GM12865 (cell line): ENCODE results near the gene POLE.

Experiments
- DNase-seq: peaks from one replicate; pipeline ENCODE4 v3.0.0; 2010; ENCODE audit warnings: low read depth
- H3K4me3 ChIP-seq: 2 replicates; pipeline ENCODE4 v1.5.1; 2011; ENCODE audit warnings: mild to moderate bottlenecking, low read depth, low read length, control low read depth
- TF ChIP-seq, protein P1 (sequence below): IDR thresholded peaks from 2 replicates; pipeline ENCODE4 v1.5.1; 2011; ENCODE audit warnings: low read length, control low read depth, low read depth, inconsistent platforms; ENCODE audit not compliant: insufficient read depth; ENCODE audit errors: missing control alignments

POLE gene

DNA sequence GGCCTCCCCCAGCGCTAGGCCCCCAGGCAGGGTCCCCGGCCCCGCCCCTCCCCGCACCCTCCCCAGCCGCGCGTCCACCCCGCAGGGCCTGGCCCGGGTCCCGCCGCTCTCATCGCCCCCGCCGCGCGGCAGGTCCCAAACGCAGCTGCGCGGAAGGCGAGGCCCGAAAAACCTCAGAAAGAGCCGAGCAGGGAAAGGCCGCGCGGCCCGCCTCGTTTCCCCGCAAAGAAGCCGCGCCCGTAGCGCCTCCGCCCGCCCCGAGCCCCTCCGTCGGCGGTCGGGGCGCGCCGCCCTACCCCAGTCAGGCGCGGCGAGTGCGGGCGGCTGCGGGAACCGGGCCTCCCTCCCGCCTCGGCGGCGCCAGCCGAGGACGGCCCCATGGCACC, 324 bp downstream of the POLE start:
- H3K4me3 ChIP-seq, result peak overlapping the region; percentile 75
- TF ChIP-seq, protein P1, sequence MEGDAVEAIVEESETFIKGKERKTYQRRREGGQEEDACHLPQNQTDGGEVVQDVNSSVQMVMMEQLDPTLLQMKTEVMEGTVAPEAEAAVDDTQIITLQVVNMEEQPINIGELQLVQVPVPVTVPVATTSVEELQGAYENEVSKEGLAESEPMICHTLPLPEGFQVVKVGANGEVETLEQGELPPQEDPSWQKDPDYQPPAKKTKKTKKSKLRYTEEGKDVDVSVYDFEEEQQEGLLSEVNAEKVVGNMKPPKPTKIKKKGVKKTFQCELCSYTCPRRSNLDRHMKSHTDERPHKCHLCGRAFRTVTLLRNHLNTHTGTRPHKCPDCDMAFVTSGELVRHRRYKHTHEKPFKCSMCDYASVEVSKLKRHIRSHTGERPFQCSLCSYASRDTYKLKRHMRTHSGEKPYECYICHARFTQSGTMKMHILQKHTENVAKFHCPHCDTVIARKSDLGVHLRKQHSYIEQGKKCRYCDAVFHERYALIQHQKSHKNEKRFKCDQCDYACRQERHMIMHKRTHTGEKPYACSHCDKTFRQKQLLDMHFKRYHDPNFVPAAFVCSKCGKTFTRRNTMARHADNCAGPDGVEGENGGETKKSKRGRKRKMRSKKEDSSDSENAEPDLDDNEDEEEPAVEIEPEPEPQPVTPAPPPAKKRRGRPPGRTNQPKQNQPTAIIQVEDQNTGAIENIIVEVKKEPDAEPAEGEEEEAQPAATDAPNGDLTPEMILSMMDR, result no peak
- no peak for DNase-seq

DNA sequence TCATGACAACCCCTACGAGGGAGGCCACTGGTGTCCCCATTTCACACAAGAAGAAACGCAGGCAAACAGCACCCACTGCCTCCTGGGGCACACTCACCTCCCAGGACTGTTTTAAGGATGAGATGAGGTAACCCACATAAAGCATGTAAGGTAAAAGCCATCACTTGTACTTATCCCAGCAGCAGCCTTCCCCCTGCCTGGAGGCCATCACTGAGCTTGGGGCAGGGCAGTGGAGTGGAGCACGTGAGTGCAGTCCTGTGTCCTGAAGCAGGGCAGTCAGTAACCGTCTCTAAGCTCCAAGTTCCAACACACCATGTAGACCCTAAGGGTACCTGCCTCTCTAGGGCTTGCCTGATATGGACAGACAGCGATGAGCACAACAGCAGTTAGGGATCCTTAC, 1.7 kb downstream of the POLE start:
- H3K4me3 ChIP-seq, result no peak overlapping the region
- DNase-seq, result no peak
- TF ChIP-seq, protein P1, result no peak

DNA sequence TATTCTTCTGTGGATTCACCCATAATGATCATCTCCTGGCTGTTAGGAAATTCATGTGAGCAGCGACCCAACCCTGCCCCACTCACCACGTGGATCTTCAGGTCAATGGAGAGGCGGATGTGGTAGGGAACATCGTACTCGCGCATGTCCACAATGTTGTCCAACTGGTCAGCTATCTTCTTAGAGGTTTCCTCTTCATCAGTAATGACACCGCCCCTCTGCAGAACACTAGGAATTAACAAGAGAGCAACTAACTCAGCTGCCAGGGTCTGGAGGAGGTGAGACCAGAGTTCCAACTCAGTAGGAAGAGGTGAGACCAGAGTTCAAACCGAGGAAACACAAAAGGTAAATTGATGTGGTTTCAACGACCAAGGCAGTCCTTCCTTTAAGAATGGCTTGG, 9.7 kb downstream of the POLE start:
- no peak for DNase-seq
- TF ChIP-seq, protein P1, result no peak
- no peak overlapping the region for H3K4me3 ChIP-seq

DNA sequence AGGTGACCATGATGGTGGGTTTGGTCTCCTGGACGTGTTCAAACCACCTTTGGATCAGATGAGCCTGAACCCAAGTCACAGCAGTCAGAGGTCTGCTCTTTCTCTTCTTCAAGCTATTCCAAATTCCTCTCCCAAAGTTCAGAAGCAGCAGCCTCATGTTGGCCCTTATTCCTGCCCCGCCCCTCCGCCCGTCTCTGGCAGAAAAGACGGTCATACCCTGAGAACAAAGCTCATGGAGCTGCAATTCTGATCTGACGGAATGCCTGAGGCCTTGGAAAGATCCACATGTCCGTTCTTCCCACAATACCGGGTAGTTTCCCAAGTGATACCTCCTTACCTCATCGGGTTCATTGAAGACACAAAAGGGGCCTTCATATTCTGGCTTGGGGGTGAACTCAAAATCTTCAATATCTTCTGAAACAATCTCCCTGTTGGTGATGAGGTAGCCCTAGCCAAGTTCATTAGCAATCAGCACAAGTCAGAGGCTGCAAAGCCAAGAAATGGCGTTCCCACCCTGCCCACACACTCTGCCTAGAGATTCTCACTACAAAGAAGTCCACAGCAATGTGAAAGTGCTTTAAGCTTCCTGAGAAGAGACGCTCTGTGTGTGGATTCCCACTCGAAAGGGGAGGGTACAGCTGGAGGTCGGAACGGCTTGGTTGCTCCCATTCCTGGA, 11.2 kb downstream of the POLE start:
- TF ChIP-seq, protein P1, result no peak
- no peak for DNase-seq
- H3K4me3 ChIP-seq, result no peak overlapping the region

DNA sequence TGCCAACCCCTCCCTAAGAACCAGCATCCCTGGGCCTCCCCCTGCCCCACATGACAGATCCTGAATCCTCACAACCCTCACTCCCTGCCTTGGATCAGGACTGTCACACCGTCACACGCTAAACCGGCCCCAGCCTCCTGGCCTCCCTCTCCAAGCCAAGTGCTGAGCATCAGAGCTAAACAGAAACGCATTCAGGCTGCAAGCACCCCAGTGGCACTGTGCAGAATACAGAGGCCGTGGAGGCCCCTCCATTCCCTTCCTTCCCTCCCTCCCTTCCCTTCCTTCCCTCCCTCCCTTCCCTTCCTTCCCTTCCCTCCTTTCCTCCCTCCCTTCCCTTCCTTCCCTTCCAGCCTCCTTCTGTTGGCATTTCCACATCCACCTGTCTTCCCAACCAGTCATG, 12.6 kb downstream of the POLE start:
- no peak for DNase-seq
- TF ChIP-seq, protein P1, result no peak
- H3K4me3 ChIP-seq, result no peak overlapping the region

DNA sequence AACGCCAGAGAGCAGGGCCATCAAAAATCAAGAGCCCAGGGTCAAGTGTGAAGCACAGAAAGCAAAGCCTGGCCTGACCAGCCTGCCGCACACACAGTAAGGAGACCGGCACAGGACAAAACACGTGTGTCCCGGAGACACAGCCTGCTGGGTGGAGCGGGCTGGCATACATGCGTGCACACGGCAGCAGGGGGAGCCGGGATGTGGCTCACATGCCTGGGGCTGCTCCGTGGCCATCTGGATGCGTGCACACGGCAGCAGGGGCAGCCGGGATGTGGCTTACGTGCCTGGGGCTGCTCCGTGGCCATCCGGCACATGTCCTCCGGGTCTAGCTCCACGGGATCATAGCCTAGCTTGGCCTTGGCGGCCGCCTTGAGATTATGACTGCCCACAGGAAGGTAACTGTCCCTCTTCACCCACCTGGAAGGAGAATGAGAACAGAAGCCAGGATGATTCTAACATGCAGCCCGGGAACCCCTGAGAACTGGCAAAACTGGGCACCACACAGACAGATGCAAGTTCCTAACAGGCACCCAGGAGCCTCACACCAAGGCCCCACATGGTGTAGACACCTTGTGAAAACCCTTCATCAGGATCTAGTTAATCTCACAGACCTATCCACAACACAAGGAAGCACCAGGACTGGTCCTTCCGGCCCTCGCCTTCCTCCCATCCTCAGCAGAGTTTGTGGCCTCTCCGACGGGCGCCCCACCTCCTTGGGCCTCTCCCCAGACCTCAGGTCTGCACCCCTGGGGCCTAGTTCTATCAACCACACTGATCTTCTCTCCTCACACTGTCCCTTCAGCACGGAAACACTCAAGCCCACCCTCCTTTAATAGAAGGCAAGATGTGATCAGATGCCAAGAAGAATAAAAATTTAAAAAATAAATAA, 13.6 kb downstream of the POLE start:
- no peak for DNase-seq
- no peak overlapping the region for H3K4me3 ChIP-seq
- TF ChIP-seq, protein P1, result no peak

DNA sequence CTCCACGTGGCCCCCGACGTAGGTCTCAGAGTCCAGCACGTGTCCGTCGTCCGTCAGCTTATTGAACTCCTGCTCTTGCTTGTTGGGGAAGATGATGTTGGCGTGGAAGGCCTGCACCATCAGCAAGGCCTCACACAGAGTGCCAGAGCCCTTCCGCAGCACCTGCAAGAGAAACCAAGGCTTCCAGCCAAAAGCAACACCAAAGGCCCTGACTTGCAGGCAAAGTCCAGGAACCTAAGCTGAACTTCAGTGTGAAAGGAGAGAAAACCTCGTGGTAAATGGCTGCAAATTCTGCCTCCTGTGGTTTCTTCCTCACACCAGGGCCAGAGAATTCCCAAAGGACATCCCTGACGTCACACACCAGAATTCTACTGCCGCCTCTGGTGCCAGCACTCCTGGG, 14.5 kb downstream of the POLE start:
- no peak overlapping the region for H3K4me3 ChIP-seq
- no peak for DNase-seq
- TF ChIP-seq, protein P1, result no peak
